ENCODE measurements around the gene ATXN1.

DNA sequence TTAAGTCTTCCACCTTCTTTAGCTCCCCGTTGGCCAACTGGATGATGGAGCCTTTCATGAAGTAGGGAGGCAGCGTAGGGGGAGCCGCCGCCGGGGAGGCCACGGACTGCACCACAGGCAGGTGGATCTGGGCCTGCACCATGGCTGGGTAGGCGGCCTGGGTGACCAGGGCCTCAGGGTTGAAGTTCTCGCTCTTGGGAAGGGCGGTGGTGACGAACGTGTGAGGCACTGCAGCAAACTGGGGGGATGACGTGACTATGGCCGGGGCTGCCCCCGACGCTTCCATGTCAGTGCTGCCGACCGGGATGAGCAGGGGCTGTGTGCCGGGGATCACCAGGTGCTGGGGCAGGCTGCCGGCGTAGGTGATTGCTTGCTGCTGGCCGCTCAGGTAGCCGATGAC lies 434.7 kb downstream of the ATXN1 start:
- TF ChIP-seq, protein P1, sequence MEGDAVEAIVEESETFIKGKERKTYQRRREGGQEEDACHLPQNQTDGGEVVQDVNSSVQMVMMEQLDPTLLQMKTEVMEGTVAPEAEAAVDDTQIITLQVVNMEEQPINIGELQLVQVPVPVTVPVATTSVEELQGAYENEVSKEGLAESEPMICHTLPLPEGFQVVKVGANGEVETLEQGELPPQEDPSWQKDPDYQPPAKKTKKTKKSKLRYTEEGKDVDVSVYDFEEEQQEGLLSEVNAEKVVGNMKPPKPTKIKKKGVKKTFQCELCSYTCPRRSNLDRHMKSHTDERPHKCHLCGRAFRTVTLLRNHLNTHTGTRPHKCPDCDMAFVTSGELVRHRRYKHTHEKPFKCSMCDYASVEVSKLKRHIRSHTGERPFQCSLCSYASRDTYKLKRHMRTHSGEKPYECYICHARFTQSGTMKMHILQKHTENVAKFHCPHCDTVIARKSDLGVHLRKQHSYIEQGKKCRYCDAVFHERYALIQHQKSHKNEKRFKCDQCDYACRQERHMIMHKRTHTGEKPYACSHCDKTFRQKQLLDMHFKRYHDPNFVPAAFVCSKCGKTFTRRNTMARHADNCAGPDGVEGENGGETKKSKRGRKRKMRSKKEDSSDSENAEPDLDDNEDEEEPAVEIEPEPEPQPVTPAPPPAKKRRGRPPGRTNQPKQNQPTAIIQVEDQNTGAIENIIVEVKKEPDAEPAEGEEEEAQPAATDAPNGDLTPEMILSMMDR (optimal IDR thresholded peaks at IDR 0.05 in 1 of 3, IDR thresholded peaks at IDR 0.05 in 1 of 3, conservative IDR thresholded peaks at IDR 0.05 in 1 of 3; ENCODE audit: extremely low read depth in 1 of 3, insufficient read depth in 2 of 3, low read length in 3 of 3) = no peak
- TF ChIP-seq EZH2 (IDR thresholded peaks at IDR 0.05; ENCODE audit: low read length) = no peak

All from keratinocyte (primary cell).